ENCODE data around the gene MEX3D.

The MEX3D gene

DNA sequence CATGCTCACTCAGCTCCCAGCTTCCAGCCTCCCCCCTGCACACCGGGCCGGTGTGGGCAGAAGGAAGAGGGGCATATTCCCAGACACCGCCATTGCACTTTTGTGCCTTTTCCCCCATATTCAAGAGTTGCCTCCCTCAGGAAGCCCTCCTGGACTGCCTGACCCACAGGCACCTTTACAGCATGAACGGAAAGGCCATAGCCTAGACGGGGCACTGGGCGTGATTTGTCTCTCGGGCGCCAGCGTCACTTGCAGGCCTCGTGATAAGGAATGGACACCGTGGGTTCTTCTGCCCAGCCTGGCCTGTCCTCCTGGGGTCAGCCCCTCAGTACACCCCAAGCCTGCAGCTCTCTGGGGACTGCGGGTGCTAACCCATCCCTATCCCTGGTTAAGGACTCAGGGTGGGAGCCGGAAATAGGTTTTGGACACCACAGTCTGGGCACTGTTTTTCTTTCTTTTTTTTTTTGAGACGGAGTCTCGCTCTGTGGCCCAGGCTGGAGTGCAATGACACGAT is 38.1 kb upstream of the MEX3D start:
- peak; percentile 52 for DNase-seq (ENCODE audit: low spot score)
- TF ChIP-seq, protein P1, sequence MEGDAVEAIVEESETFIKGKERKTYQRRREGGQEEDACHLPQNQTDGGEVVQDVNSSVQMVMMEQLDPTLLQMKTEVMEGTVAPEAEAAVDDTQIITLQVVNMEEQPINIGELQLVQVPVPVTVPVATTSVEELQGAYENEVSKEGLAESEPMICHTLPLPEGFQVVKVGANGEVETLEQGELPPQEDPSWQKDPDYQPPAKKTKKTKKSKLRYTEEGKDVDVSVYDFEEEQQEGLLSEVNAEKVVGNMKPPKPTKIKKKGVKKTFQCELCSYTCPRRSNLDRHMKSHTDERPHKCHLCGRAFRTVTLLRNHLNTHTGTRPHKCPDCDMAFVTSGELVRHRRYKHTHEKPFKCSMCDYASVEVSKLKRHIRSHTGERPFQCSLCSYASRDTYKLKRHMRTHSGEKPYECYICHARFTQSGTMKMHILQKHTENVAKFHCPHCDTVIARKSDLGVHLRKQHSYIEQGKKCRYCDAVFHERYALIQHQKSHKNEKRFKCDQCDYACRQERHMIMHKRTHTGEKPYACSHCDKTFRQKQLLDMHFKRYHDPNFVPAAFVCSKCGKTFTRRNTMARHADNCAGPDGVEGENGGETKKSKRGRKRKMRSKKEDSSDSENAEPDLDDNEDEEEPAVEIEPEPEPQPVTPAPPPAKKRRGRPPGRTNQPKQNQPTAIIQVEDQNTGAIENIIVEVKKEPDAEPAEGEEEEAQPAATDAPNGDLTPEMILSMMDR (IDR thresholded peaks at IDR 0.05; ENCODE audit: extremely low read depth, missing control alignments) = no peak

- TF ChIP-seq, protein P1 (IDR thresholded peaks at IDR 0.05; ENCODE audit: extremely low read depth, missing control alignments) = peak; percentile 22
- peak; percentile 99 for DNase-seq (ENCODE audit: low spot score)
These were observed 37.4 kb upstream of the MEX3D start, which contains the start of gene UQCR11 for GRCh38 chr19:1605236-1606137. UQCR11 (minus strand) TSS chr19:1605462; CDS start chr19:1605409, 53 bp downstream.

DNA sequence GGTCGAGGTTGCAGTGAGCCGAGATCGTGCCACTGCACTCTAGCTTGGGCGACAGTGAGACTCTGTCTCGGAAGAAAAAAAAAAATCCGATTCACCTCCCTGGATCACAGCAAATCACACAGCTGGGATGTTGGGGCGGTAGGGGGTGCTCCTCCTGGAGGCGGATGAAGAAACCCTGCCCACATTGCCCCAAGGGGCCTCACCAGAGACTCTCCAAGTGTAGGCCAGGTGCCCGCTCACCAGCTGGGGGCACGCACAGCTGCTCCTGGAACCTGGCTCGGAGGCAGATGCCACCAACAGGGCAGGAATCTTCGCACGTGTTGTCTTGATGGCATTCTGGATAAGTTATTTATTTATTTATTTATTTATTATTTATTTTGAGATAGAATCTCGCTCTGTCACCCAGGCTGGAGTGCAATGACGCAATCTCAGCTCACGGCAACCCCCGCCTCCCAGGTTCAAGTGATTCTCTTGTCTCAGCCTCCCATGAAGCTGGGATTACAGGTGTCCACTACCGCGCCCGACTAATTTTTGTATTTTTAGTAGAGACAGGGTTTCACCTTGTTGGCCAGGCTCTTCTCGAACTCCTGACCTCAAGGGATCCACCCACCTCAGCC is 34.1 kb upstream of the MEX3D start:
- TF ChIP-seq, protein P1 (IDR thresholded peaks at IDR 0.05; ENCODE audit: extremely low read depth, missing control alignments) = no peak
- DNase-seq (ENCODE audit: low spot score) = no peak

DNA sequence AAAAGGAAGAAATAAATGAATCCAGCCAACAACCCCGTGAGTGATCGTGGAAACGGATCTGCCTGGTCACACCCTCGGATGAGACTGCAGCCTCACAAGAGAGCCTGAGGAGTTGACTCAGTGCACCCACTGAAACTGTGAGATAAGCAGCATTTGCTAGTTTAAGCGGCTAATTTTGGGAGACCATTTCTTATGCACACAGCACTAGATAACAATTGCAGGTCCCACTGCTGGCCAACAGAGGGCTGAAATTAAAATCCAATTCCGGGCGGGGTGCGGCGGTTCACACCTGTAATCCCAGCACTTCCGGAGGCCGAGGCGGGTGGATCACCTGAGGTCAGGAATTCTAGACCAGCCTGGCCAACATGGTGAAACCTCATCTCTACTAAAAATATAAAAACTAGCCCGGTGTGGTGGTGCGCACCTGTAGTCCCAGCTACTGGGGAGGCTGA is 33.5 kb upstream of the MEX3D start:
- TF ChIP-seq, protein P1 (IDR thresholded peaks at IDR 0.05; ENCODE audit: extremely low read depth, missing control alignments) = no peak
- DNase-seq (ENCODE audit: low spot score) = no peak

GRCh38 chr19:1599460-1599846 is 31.3 kb upstream of the MEX3D start:
- TF ChIP-seq, protein P1 (IDR thresholded peaks at IDR 0.05; ENCODE audit: extremely low read depth, missing control alignments) = no peak
- no peak for DNase-seq (ENCODE audit: low spot score)

- TF ChIP-seq, protein P1 (IDR thresholded peaks at IDR 0.05; ENCODE audit: extremely low read depth, missing control alignments) = no peak
- DNase-seq (ENCODE audit: low spot score) = no peak
These were observed 30.8 kb upstream of the MEX3D start for GRCh38 chr19:1598777-1599459.

All from GM20000 (cell line).